NCI-H128 (cell line): ENCODE results near the gene KIAA1328.
"Not testable (repeated sequence)": the region's sequence is repeated elsewhere in the genome, so short reads cannot be mapped to it uniquely, and the experiment has no call there.

Experiments
- DNase-seq: peaks from one replicate; lab custom pipeline; 2025; ENCODE audit not compliant: unreplicated experiment; lab: John Stamatoyannopoulos, UW

The KIAA1328 gene

DNA sequence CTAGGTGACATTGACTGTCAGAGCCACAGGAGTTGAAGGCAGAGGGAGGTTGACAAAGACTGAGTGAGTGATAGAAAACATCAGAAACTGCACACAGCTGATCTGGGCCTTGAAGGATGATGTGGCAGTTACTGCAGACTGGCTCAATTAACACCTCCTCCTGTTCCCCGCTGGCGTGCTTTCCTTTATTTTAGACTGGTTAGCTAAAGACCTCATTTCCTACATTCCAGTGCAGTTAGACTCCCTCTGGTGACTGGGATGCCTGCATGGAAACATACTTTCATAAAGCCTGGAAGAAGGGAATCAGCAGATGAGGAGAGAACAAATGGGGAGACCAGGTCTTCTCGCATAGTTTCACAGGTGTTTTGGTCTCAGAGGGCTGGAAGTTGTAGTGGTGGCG is 7.2 kb upstream of the KIAA1328 start:
- DNase-seq, result no peak

GRCh38 chr18:36825526-36825925 is 3.4 kb upstream of the KIAA1328 start:
- no peak for DNase-seq

GRCh38 chr18:36826556-36826955 is 2.4 kb upstream of the KIAA1328 start:
- no peak for DNase-seq

- DNase-seq, result peak; percentile 40
Observed at GRCh38 chr18:36828157-36828629, 734 bp upstream of the KIAA1328 start.

DNA sequence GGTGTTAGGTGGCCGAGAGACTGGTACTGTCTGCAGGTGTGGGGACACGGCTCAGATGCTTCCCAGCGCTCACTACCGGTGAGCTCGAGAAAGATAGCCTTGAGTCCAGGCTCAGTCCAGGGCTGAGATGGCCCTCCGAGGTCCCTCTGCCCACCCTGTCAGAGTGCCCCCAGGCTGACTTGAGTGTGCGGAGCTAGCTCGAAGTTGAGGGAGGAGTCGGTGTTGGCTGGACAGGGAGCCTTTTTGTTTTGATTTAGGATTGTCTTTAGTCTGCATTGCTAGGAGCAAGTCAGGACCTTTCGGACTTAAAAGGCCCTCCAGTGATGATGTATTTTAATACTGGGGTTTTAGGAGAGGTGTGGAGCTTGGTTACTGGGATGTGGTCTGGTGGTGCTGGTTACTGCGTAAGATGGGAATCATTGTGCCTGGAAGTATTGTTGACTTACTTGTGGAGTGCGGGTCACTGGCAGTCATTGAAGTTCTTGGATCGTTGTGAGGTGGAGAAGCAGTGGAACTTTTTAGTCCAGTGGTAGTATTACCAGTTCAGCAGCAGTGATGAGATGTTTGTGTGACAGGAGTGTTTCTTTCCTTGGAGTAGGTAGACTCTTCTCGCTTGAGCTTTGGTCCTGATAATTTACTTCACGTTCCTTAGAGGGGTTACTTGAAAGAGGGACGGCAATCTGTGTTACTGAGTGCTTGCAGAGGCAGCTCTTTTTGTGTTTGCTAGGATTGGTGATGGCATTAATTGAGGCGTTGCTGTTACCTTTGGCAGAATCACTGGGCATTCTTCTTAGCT is 633 bp downstream of the KIAA1328 start:
- DNase-seq, result no peak

DNA sequence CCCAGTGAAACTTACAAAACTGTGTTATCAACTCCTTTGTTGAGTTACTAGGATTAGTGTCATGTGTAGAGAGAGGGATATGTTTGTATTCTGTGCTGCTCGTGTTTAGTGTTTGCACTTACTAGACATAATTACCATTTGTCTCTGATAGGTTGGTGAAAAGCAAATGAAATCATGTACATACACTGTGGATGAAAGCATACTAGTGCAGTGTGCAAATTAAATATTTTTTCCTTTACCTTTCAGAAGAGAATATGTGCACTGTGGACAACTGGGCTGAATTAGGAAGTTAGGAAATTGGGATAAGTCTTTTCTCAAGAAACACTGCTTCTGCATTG is 1.2 kb downstream of the KIAA1328 start:
- DNase-seq, result no peak

DNA sequence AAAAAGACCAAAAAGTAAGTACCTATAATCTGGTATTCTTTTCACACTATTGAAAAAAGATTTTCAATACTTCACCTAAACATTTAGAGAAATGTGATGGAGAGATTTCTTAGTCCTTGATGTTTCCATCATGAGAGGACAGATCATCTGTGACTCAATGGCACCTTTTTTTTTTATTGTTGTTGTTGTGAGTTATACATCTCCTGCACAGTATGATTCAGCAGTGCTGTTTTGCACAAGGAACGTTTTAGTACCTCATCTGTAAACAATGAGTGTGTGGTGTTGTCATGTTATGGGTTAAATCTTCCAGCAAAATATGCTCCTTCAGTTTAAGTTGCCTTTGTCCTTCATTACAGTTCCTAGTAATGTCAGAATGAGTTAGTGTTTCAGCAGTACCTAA is 2.2 kb downstream of the KIAA1328 start:
- DNase-seq, result no peak

DNA sequence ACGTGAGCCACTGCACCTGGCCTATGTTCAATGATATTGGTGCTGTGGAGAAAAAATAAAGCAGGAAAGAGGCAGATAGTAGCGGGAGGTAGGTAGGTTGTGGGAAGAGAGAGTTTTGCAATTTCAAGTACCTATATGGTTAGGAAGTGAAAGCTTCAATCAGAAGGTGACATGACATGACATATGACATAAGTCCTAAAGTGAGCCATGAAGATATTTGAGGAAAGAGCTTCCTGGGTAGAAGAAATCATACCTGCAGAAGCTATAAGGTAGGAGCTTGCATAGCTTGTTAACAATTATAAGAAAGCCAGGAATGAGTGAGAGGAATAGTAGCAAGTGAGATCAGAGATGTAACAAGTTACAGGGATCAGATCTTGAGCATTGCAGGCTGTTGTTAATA is 4.2 kb downstream of the KIAA1328 start:
- no peak for DNase-seq

GRCh38 chr18:36835927-36836326 is 7.0 kb downstream of the KIAA1328 start:
- DNase-seq, result no peak

DNA sequence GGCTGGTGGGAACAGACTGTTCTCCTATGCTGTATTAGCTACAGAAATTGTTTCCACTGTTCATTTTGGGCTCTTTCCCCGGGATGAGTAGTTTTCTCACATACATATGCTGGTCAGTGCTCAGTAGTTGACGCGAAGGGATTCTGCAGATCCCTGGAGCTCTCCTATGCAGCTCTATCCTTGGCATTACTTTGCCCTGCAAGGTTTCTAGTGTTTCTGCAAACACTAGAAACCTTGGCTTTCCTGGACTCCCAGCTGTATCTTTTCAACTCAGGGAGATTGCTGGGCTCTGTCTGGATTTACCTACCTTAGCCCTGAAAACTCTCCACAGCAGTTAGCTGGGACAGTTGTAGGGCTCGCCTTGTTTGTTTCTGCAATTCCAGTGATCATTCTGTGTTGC is 10.9 kb downstream of the KIAA1328 start:
- DNase-seq, result no peak

GRCh38 chr18:36843199-36843598 is 14.3 kb downstream of the KIAA1328 start:
- no peak for DNase-seq

- no peak for DNase-seq
Observed at GRCh38 chr18:36843784-36844183, 14.9 kb downstream of the KIAA1328 start.

DNA sequence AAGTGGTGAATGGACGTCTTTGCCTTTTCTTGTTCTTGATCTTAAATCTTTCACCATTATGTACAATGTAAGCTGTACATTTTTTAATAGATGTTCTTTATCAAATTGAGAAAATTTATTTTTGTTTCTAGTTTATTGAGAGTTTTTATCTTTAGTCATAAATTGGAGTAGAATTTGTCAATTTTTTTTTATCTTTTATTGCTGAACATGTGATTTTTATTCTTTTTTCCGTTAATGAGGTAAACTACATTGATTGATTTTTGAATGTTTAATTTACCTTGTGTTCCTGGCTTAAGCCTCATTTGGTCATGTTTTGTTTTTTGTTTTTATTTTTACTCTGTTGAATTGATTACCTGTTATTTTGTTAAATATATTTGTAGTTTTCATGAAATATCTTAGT is 19.7 kb downstream of the KIAA1328 start:
- DNase-seq, result no peak

- no peak for DNase-seq
Observed at GRCh38 chr18:36849288-36850006, 20.5 kb downstream of the KIAA1328 start.

DNA sequence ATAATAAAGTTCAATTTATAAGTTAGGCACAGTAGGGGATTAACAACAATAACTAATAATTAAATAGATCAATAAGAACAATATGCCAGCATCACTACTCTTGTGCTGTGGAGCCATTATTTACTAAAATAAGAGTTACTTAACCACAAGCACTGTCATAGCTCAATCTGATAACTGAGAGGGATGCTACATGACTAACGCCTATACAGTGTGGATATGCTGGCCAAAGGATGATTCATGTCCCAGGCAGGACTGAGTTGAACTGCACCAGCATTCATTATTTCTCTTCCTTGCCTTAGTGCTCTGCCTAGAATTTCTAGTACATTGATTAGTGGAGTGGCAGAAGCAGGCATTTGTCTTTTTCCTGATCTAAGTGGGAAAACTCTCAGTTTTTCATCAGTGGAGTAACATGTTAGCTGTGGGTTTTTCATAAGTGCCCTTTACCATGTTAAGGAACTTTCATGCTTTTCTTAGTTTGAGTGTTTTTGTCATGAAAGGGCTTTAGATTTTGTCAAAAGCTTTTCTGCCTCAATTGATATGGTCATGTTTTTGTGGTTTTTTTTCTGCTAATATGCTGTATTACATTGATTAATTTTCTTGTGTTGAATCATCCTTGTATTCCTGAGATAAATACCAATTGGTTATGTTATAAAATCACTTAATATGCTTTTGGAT is 21.7 kb downstream of the KIAA1328 start:
- DNase-seq, result no peak

- DNase-seq, result no peak
Observed at GRCh38 chr18:36851202-36851590, 22.3 kb downstream of the KIAA1328 start.

- DNase-seq, result no peak
Observed at GRCh38 chr18:36856815-36857214, 27.9 kb downstream of the KIAA1328 start.

DNA sequence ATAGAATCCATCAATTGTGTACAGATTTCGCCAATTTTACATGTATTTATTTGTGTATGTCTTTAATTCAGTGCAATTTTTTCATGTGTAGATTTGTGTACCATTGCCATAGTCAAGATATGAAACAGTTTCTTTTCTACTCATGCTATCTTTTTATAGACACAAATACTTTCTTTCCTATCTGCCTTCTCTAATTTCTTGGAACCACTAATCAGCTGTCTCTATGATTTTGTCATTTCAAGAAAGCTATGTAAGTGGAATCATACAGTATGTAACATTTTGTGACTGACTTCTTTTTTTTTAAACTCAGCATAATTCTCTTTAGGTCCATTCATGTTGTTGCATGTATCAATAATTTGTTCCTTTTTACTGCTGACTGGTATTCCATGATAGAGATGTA is 33.3 kb downstream of the KIAA1328 start:
- DNase-seq, result no peak

- no peak for DNase-seq
Observed at GRCh38 chr18:36867056-36867455, 38.1 kb downstream of the KIAA1328 start.

DNA sequence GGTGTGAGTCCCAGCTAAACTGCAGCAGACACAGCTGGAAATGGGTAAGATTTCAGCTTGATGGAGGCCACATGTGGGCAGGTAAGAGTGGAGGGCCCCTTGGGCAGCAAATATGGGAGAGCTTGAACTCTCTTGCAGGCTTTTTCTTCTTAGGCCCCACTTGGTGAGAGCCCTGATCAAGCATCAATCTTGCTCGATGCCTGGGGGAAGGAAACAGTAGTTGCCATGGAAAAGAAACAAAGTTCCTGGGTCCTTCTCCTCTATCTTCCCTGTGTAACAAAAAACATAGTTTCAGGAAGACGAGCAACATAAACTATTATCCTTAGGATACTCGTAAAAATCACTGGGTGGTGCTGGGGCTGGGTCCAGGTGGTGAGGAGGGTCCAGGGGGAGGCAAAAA is 42.9 kb downstream of the KIAA1328 start:
- no peak for DNase-seq

DNA sequence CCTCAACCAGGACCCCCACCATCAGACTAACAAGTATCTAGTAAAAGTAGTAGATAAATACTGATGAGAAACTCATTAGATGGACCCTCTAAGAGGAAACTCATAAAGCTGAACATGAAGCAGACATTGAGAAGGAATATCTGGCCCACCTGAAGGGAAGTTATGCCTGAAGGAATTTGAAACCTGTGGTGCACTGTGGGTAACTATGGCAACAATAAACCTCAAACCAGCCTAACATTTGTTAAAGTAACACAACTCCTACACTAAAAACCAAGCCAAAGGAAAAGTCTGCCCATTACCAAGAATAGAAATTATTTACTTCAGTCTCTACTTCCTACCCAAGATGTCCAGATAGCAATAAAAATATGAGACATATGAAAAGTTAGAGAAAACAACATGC is 43.4 kb downstream of the KIAA1328 start:
- no peak for DNase-seq

- DNase-seq, result not testable (repeated sequence)
Observed at GRCh38 chr18:36873826-36874225, 44.9 kb downstream of the KIAA1328 start.
